Activated CD4-positive, alpha-beta T cell treated with anti-CD3 and anti-CD28 coated beads, Interleukin-2, amount 50 U/mL, for 48 hours (primary cell): ENCODE data around the gene GDPGP1.
"Not testable (repeated sequence)": the region's sequence is repeated elsewhere in the genome, so short reads cannot be mapped to it uniquely, and the experiment has no call there.

Source experiments
- DNase-seq, 2 experiments: peaks; one replicate each; pipeline ENCODE4 v3.0.0-alpha.2; 2020

GDPGP1 gene

GRCh38 chr15:90227336-90227735 lies 6.7 kb upstream of the GDPGP1 start:
- DNase-seq = no peak

GRCh38 chr15:90227816-90228772 lies 5.9 kb upstream of the GDPGP1 start:
- no peak for DNase-seq

GRCh38 chr15:90228960-90229359 lies 5.0 kb upstream of the GDPGP1 start:
- no peak for DNase-seq

GRCh38 chr15:90230071-90230494 lies 3.9 kb upstream of the GDPGP1 start:
- no peak for DNase-seq

- DNase-seq = no peak
These were observed 3.4 kb upstream of the GDPGP1 start for GRCh38 chr15:90230610-90231009.

- peak; percentile 66 to 77 for DNase-seq
These were observed 2.7 kb upstream of the GDPGP1 start for GRCh38 chr15:90231028-90232017.

GRCh38 chr15:90232196-90232595 lies 1.8 kb upstream of the GDPGP1 start:
- DNase-seq = peak in 1 of 2 experiments; percentile 21

- no peak for DNase-seq
These were observed 1.0 kb upstream of the GDPGP1 start for GRCh38 chr15:90232941-90233386.

GRCh38 chr15:90233387-90234095 lies 468 bp upstream of the GDPGP1 start, which contains the start of gene CIB1:
Gene CIB1 (minus strand): TSS chr15:90233941. CDS start chr15:90233885, 56 bp downstream.
- peak; percentile 97 to 98 for DNase-seq

GRCh38 chr15:90239371-90239770 lies 5.4 kb downstream of the GDPGP1 start:
- no peak for DNase-seq

GRCh38 chr15:90240856-90241255 lies 6.8 kb downstream of the GDPGP1 start:
- DNase-seq = no peak

- no peak for DNase-seq
These were observed 7.6 kb downstream of the GDPGP1 start for GRCh38 chr15:90241343-90242192.

- DNase-seq = no peak
These were observed 10.1 kb downstream of the GDPGP1 start for GRCh38 chr15:90243943-90244639.

GRCh38 chr15:90248789-90249202 lies 14.8 kb downstream of the GDPGP1 start:
- no peak for DNase-seq

- peak; percentile 90 to 92 for DNase-seq
These were observed 15.3 kb downstream of the GDPGP1 start, which contains the start of gene TTLL13 for GRCh38 chr15:90249203-90249863. Gene TTLL13 (plus strand): TSS chr15:90249556. CDS start chr15:90250631, 1,075 bp downstream.

- DNase-seq = no peak
These were observed 23.8 kb downstream of the GDPGP1 start for GRCh38 chr15:90257776-90258175.

- no peak for DNase-seq
These were observed 25.5 kb downstream of the GDPGP1 start for GRCh38 chr15:90259524-90259923.

- not testable (repeated sequence) for DNase-seq
These were observed 26.7 kb downstream of the GDPGP1 start for GRCh38 chr15:90260731-90261130.

- no peak for DNase-seq
These were observed 27.8 kb downstream of the GDPGP1 start for GRCh38 chr15:90261811-90262210.

GRCh38 chr15:90262426-90262825 lies 28.4 kb downstream of the GDPGP1 start:
- no peak for DNase-seq
